GM08714 (cell line): Measurements from ENCODE around the gene ZIC4.

Experiments
- H3K4me3 ChIP-seq: fragments of 200-500 bp; sonication (Bioruptor generic); 2 replicates; pipeline ENCODE4 v1.5.1; 2014; ENCODE audit warnings: mild to moderate bottlenecking, low read length, inconsistent platforms
- ZNF274 ChIP-seq: IDR thresholded peaks from 2 replicates; pipeline ENCODE4 v1.6.1; 2012; ENCODE audit warnings: mild to moderate bottlenecking, low read depth, low read length

Gene ZIC4

DNA sequence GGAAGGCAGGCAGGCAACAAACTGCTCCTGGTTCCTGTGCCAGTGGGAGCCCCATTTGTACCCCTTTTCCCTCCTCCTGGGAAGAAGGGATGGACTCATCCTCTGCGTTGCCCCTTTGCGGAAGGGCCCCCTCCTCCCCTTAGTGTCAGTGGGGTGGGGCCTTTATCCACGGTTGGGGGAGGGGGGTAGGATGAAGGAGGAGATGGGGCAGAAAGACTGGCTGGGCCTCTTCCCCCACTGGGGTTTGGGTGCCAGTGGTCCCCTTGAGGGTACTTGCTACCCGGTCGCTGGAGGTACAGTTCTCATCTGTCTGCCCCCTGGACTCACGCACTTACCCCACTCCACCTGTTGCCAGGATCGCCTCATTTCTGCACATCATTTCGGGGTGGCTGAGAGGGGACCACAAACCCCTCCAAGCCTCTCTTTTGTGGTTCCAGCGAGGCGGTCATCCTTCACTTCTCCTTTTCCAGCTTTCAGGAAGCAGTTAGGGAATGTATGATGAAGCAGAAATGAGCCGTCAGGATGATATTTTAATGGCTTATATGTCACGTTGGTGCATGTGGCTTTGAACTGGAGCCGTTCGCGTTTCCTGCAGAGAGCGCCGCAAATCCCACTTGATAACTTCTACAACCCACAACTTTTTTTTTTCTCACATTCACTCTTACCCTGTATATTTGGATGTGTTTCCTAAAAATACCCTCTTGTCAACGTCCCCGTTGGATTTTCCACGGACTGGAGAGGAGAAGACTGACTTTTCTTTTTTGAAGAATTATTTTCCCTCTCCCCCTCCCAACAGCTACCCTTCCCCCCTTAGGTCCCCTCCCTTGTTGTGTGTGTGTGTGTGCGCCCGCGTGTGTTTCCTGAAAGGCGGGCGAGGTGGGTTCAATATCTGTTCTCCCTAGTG is at the start of gene ZIC4:
Gene ZIC4, minus strand, starts transcription at position 516 of the 904 bp plus-strand sequence. CDS start 3,746 bp downstream, outside the sequence.
- H3K4me3 ChIP-seq, result no peak within 1 kb of the TSS
- no peak for TF ChIP-seq ZNF274

DNA sequence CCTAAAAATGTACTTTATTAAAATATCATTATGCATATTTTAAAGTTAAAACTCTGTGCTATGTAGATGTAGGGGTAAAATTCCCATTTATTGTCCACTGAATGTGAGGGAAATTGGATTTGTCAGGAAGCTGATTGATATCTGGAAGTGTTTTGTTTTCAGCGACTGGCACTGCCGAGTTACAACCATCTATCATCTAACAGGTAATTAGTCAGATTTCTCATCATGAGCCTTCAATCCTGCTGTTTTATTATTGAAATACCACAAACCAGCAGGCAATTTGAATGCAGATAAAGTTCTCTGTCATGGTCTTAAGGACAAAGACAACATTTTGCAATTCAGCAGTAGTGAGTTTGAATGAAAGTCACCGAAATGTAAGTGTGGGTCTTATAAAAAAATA is 43.3 kb upstream of the ZIC4 start:
- no peak for TF ChIP-seq ZNF274
- H3K4me3 ChIP-seq, result no peak overlapping the region

DNA sequence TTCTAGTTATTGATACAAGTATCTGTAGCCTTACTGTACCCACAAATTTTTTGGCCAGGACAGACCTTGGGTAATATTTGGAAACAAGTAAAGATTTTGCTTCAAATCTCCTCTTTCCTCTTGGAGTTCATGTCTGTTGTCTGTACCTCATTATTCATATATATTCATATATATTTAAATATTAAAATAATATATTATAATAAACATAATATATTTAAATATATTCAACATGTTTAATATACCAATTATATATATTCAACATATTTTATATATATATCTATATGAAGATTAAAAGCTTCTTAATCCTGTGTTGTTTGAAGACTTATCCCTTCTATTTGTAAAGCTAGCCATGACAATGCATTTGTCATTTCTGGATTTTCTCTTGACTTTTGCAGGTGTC is 40.9 kb upstream of the ZIC4 start:
- no peak for TF ChIP-seq ZNF274
- no peak overlapping the region for H3K4me3 ChIP-seq

DNA sequence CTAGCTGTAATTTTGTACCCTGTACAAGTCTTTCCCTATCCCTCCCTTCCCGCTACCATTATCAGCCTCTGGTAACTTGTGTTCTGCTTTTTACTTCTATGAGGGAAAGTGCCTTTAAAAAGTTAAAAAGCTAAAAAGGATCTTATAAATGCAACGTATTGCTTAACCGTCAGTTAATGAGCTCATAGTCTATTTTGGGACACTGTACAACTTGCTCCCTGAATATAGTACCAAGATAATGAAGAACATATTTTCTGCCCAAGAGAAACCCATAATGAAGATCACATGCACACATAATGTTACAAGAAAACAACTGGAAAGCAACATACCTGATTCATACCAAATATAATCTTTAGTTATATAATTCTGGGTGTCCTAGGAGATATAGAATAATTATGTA is 25.4 kb upstream of the ZIC4 start:
- no peak for TF ChIP-seq ZNF274
- H3K4me3 ChIP-seq, result no peak overlapping the region

DNA sequence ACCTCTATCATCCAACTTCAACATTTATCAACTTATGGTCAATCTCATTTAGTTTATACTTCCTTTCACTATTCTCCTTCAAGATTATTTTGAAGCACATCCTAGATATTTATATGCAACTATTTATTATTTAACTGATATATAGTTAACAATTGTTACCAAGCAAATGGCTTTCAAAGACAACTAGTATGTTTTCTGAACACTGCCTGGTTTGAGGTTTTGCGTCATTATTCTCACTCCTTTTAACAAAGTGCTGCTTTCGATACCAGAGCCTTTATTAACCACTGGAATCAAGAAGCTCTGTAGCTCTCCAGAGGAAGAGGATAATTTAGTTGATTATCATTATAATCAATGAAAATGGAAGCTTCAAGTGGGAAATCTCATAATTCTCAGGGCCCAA is 22.4 kb upstream of the ZIC4 start:
- no peak for TF ChIP-seq ZNF274
- no peak overlapping the region for H3K4me3 ChIP-seq

DNA sequence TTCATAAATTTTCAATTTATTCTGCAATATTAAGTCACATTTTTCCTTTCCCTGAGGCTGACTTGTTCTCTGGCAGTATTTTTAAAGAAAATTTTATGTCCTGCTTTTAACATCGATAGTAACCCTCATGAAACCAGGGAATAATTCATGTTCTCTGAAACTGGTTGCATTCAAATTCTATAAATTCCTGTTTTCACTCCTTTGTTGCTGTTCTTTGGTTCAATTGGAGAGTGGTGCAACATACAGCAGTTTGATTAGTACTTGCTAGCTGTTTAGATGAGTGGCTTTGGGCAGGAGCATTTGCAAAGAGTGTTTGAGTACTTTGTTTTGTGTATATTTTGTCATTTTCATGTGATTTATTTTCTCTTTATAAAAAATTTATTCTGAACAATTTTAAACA is 22.0 kb upstream of the ZIC4 start:
- no peak for TF ChIP-seq ZNF274
- no peak overlapping the region for H3K4me3 ChIP-seq

DNA sequence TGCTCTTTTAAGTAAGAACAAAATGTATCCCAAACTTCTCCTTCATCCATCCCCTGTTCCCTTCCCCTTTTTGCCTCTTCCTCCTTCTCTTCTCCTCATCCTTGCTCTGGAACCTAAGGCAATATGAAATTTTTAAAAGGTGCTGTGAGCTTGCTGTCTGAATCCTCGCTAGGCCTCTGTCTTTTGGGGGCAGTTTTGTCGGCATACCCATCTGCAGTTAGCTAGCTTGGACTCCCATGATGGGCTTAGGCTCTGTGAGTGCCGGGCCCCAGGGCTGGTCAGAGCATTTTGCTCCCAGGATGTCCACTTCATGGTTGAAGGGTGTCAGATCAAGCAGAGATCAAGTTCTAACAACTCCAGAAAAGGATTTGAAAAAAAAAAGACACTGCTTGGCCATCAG is 21.4 kb upstream of the ZIC4 start:
- no peak overlapping the region for H3K4me3 ChIP-seq
- no peak for TF ChIP-seq ZNF274

DNA sequence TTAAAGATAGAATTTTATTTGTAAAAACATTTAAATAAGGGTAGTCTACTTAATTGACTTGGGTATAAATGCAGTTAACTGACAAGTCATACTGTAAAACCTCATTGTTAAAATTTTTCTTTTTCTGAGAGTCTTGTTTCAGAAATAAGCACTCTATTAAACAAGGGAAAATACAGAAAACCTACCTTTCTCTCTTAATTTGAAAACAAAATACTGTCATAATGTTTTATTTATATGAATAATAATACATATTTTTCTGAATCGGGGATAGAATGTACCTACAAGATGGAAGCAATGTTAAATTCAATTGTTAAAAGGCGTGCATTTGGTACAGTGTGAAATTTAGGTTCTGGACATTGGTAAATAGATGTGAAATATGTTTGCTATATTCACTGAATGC is 20.6 kb upstream of the ZIC4 start:
- H3K4me3 ChIP-seq, result no peak overlapping the region
- no peak for TF ChIP-seq ZNF274

DNA sequence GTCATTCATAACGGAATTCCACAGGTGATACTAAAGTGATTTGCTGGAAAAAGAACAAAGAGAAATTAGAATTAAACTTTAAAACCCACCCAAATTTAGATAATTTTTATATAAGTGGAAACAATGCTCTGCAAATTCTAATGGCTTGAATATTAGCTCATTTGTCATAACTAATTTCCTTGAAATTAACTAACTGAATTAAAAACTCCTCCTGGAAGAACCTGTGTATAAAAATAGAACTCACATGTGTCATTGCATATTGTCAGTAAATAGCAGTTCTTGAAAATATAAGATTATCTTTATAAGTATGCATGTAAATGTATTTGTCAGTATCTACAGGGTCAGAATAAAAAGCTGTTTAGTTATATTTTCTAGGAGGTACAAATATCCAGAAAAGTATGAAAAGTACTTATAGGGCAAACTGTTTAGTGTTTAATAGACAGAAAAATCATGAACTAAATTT is 19.1 kb upstream of the ZIC4 start:
- H3K4me3 ChIP-seq, result no peak overlapping the region
- TF ChIP-seq ZNF274, result no peak

DNA sequence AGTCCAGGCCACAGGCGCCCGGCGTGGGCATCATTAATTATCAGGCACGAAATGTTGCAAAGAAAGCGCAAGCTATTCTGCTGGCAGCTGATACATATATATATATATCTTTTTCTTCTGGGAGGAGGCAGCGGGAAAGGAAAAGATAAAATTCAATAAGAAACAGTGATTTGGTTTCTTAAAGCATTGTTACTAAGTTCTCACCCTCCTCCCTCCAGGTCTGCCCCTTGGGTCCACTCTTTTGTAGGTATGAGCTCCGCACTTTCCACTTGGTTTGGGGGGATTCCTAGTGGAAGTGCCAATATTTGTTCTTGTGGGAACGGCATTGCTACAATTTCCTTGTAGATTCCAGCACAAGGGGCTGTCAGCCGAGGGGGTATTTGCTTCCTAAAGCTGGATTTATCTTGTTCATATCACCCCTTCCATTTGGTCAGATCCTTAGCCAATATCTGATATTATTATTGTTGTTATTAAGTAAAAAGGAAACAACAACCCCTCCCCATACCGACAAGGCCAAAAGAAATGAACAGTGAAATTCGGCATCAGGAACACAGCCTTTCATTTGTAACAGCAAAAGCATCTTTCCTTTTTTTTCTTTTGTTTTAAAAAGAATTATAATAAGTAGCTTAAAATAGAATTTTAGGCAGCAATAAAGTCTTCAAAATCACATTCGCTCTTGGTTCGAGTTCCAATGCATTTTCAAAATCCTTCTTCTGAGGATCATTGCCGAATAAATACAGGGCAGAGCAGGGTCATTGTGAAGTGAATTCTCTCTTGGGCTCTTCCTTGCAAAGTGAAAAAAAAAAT is 18.4 kb upstream of the ZIC4 start:
- H3K4me3 ChIP-seq, result no peak overlapping the region
- TF ChIP-seq ZNF274, result no peak

DNA sequence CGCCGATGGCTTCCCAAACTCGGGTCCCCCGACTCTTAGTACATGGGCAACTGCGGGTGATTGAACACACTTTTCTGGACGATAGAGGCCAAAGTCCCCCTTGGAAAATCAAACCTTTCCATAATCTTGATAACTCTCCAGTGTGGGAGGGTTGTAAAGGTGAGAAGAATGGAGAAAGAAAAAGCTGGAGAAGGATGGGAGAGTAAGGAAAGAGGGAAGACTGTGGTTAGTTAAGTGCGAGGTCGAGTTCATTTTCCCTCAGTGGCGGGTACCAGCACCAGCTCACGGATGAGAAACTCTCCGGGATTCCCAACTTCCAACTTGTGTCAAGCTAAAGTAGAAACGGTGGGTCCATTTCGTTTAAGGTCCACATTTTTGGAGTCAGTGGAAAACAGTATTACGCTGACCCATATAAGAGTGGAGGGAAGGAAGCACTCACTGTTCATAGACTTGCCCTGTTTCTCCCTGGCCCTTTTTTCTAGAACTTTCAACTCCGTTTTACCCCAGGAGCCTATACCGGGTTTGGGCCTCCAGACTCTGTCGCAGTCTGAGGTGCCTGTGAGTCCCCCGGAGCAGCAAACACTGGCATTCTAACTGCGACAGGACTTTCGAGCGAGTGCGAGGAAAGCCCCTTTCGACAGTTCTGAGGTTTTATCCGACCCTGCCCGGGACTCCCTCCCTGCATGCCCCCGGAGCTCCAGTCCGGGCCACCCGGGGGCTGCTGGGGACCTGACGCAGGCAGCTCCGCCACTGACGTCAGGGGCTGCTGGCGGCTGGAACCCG is 17.6 kb upstream of the ZIC4 start:
- H3K4me3 ChIP-seq, result no peak overlapping the region
- TF ChIP-seq ZNF274, result no peak

DNA sequence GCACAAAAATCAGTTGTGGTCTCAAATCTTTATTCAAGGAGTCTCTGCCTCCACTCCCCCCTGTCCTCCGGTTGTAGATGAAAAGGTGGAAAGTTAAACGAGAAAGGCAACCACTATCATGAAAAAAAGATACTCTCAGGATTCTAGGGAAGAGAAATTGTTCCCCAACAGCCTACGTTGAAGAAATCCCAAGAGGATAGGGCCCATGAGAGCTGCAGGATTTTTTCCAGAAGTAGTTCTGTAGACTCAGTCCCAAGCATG is 17.1 kb upstream of the ZIC4 start:
- H3K4me3 ChIP-seq, result no peak overlapping the region
- no peak for TF ChIP-seq ZNF274

DNA sequence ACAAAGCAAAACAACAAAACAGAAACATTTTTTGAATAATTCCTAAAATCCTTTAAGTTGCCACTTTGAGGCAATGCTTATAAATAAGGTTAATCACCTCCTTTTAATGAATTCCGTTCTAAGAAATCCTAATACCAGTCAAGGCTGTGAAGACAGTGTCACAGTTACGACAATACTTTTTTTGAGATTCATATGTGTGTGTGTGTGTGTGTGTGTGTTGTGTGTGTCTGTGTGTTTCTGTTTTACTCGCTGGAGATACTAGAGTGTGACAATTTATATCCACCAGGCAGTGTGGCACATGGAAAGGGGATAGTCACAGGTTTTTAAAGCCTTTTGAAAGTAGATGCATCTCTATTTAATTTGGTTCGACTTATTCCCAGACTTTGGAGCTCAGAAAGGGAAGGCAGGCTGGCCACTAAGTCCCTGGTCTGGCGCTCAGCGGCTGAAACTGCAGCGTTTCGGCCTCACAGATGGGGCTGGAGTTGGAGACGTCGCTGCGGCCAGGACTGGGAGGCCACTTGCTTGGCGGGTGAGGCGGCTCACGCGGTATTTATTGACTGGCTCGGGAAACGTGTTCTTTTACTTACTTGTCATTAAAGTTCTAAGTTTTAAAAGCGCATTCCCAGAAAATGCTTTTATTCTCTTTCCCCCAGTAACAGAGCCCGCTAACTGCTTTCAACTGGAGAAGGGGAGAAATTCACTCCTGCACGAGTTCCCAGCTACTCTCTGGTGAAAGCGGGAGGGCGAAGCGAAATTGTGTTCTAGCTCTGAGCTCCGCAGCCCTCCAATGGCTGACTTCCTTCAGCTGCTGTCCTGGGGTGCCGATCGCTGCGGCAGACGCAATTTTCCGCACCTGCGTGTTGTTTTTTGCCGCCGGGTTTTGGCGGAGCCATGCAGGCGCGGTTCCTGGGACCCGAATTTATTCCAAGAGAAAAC is 16.5 kb upstream of the ZIC4 start:
- no peak for TF ChIP-seq ZNF274
- H3K4me3 ChIP-seq, result no peak overlapping the region
